HCT116 (cell line): ENCODE data around the gene SLC35G4.

Experiments
- CTCF ChIP-seq, 3 experiments: fragments of 200-600 bp in 1 of 3; sonication (generic) in 1 of 3; IDR thresholded peaks in 2 of 3; conservative IDR thresholded peaks in 1 of 3; 2 replicates each; pipeline ENCODE4 v1.5.1; 2012 to 2017; ENCODE audit warnings: low read depth in 2 of 3, low read length in 2 of 3, antibody characterized with exemption in 1 of 3, borderline replicate concordance in 1 of 3, control low read depth in 1 of 3, mild to moderate bottlenecking in 1 of 3, mixed read lengths in 1 of 3, mixed run types in 1 of 3, moderate library complexity in 1 of 3; ENCODE audit not compliant: insufficient read depth in 1 of 3
- EZH2 ChIP-seq: fragments of 200-600 bp; sonication (generic); IDR thresholded peaks from 2 replicates; pipeline ENCODE4 v1.6.1; 2017; ENCODE audit warnings: antibody characterized with exemption, mixed run types
- FOSL1 ChIP-seq: IDR thresholded peaks from 2 replicates; pipeline ENCODE4 v1.6.1; 2012; ENCODE audit warnings: low read depth
- JUND ChIP-seq: IDR thresholded peaks from 2 replicates; pipeline ENCODE4 v1.6.1; 2012
- POLR2A ChIP-seq: IDR thresholded peaks from 2 replicates; pipeline ENCODE4 v1.7.0; 2011; ENCODE audit warnings: borderline replicate concordance; ENCODE audit not compliant: insufficient read depth, insufficient read length; ENCODE audit errors: extremely low read depth
- POLR2AphosphoS5 ChIP-seq: IDR thresholded peaks from 2 replicates; pipeline ENCODE4 v1.6.1; 2011; ENCODE audit warnings: mild to moderate bottlenecking, low read depth, low read length, moderate library complexity
- RAD21 ChIP-seq: IDR thresholded peaks from 2 replicates; pipeline ENCODE4 v1.6.1; 2012; ENCODE audit warnings: low read depth, mild to moderate bottlenecking
- SIN3A ChIP-seq: IDR thresholded peaks from 2 replicates; pipeline ENCODE4 v1.6.1; 2012; ENCODE audit warnings: low read depth

- no peak for TF ChIP-seq CTCF (IDR thresholded peaks at IDR 0.05 in 2 of 3, conservative IDR thresholded peaks at IDR 0.05 in 1 of 3; ENCODE audit: borderline replicate concordance in 1 of 3, insufficient read depth in 1 of 3, low read depth in 2 of 3, low read length in 2 of 3)
- TF ChIP-seq JUND = no peak
- TF ChIP-seq SIN3A = no peak
- no peak for TF ChIP-seq POLR2AphosphoS5
- TF ChIP-seq EZH2 = no peak
- TF ChIP-seq POLR2A = no peak
- no peak for TF ChIP-seq RAD21
- TF ChIP-seq FOSL1 = no peak
Observed at GRCh38 chr18:11586896-11587295, 22.5 kb upstream of the SLC35G4 start.
